GM12878 (cell line): Measurements from ENCODE around the gene MYO6. TPM values are rescaled to one million over a fixed set of nuclear protein-coding genes. Genes with fewer than 3 reads are reported as not detected.

Experiments used
- ATAC-seq: fragments of 200-7000 bp; cut with Tn5 transposase; 3 replicates; pipeline ENCODE4 v1.9.1; 2020; ENCODE audit warnings: mild to moderate bottlenecking, moderate library complexity
- BruUV-seq: library from RNA; stranded (reverse); fragments of 400-500 nt; replicated peaks from 2 replicates; lab custom pipeline; 2021; lab: Mats Ljungman, UMichigan
- CTCF ChIA-PET: fragments of 300-600 bp; sonication (Branson Sonifier 250); formaldehyde crosslinking; extraction: SDS; loops from one replicate; lab custom pipeline; 2021; ENCODE audit warnings: inconsistent platforms; lab: Yijun Ruan, JAX
- POLR2A ChIA-PET: fragments of 350-600 bp; formaldehyde crosslinking; extraction: SDS; loops from one replicate; lab custom pipeline; 2021; ENCODE audit warnings: inconsistent platforms; lab: Charles Lee
- RAD21 ChIA-PET: fragments of 300-600 bp; sonication (Branson Sonifier 250); formaldehyde crosslinking; loops from one replicate; lab custom pipeline; 2023; ENCODE audit warnings: antibody characterized with exemption; ENCODE audit not compliant: unreplicated experiment; lab: Charles Lee
- SMC1A ChIA-PET: fragments of 300-600 bp; sonication (Branson Sonifier 250); formaldehyde crosslinking; loops from one replicate; lab custom pipeline; 2023; ENCODE audit not compliant: unreplicated experiment, uncharacterized antibody; lab: Charles Lee
- DNase-seq: peaks from one replicate; pipeline ENCODE4 v3.0.0-alpha.2; 2011; ENCODE audit warnings: low read depth, low spot score
- FAIRE-seq: peaks from 3 replicates; lab custom pipeline; 2011; peaks lifted over from hg19 to GRCh38; lab: Jason Lieb, UNC
- H2AFZ ChIP-seq: 2 replicates; pipeline ENCODE4 v1.6.0; 2011; ENCODE audit warnings: low read depth, low read length, control low read depth; ENCODE audit not compliant: control insufficient read depth
- H3K27ac ChIP-seq: 2 replicates; pipeline ENCODE4 v1.5.1; 2011; ENCODE audit warnings: control low read depth; ENCODE audit not compliant: control insufficient read depth, insufficient read depth
- H3K27me3 ChIP-seq, 2 experiments: replicated peaks in 1 of 2; 2 replicates each; pipeline versions ENCODE4 v1.6.0 to v1.6.1; 2011; ENCODE audit warnings: low read length in 1 of 2; ENCODE audit not compliant: control insufficient read depth in 2 of 2, insufficient read depth in 2 of 2
- H3K36me3 ChIP-seq, 2 experiments: 2 replicates each; pipeline ENCODE4 v1.5.1; 2011; ENCODE audit warnings: low read length in 1 of 2; ENCODE audit not compliant: control insufficient read depth in 2 of 2, insufficient read depth in 2 of 2
- H3K4me1 ChIP-seq: 2 replicates; pipeline ENCODE4 v1.6.1; 2011; ENCODE audit warnings: mild to moderate bottlenecking, low read length, moderate library complexity, mixed read lengths; ENCODE audit not compliant: control insufficient read depth, insufficient read depth
- H3K4me2 ChIP-seq: 2 replicates; pipeline ENCODE4 v1.6.0; 2011; ENCODE audit warnings: control low read depth; ENCODE audit not compliant: control insufficient read depth, insufficient read depth
- H3K4me3 ChIP-seq: fragments of 200-600 bp; sonication (generic); 2 replicates; pipeline ENCODE4 v1.5.1; 2016
- H3K79me2 ChIP-seq: 2 replicates; pipeline ENCODE4 v1.6.0; 2011; ENCODE audit warnings: low read length; ENCODE audit not compliant: control insufficient read depth, insufficient read depth
- H3K9ac ChIP-seq: 2 replicates; pipeline ENCODE4 v1.8.0; 2011; ENCODE audit warnings: low read length, control low read depth, mixed read lengths; ENCODE audit not compliant: control insufficient read depth, insufficient read depth
- H3K9me3 ChIP-seq: replicated peaks from 3 replicates; pipeline ENCODE4 v1.5.1; 2011; ENCODE audit warnings: mild to moderate bottlenecking, low read length; ENCODE audit not compliant: control insufficient read depth, insufficient read depth
- H4K20me1 ChIP-seq: 2 replicates; pipeline ENCODE4 v1.6.0; 2011; ENCODE audit not compliant: control insufficient read depth, insufficient read depth
- BCL3 ChIP-seq: IDR thresholded peaks from 2 replicates; pipeline ENCODE4 v1.6.1; 2011; ENCODE audit warnings: borderline replicate concordance, low read depth, mild to moderate bottlenecking, moderate library complexity, low read length; ENCODE audit not compliant: insufficient read depth, poor library complexity, severe bottlenecking
- MYB ChIP-seq: fragments of 150-350 bp; IDR thresholded peaks from 2 replicates; pipeline ENCODE4 v1.6.1; 2014; ENCODE audit warnings: mild to moderate bottlenecking, low read depth, low read length, borderline replicate concordance
- PAX8 ChIP-seq: fragments of 450-650 bp; IDR thresholded peaks from 2 replicates; pipeline ENCODE4 v1.6.1; 2017; ENCODE audit warnings: mild to moderate bottlenecking, moderate library complexity
- POLR2AphosphoS2 ChIP-seq: IDR thresholded peaks from 2 replicates; pipeline ENCODE4 v1.6.1; 2011; ENCODE audit warnings: low read depth, mild to moderate bottlenecking, low read length, improper control_type of control experiment, moderate library complexity
- RCOR1 ChIP-seq: conservative IDR thresholded peaks from 2 replicates; pipeline ENCODE4 v1.6.1; 2012; ENCODE audit warnings: low read depth, low read length, improper control_type of control experiment
- RUNX3 ChIP-seq: IDR thresholded peaks from 2 replicates; pipeline ENCODE4 v1.6.1; 2012; ENCODE audit warnings: low read length, inconsistent platforms
- SUZ12 ChIP-seq: fragments of 200-600 bp; sonication (generic); IDR thresholded peaks from one replicate; pipeline ENCODE4 v1.6.1; 2018; ENCODE audit warnings: antibody characterized with exemption, mild to moderate bottlenecking; ENCODE audit not compliant: unreplicated experiment
- ZNF24 ChIP-seq: fragments of 450-650 bp; IDR thresholded peaks from 2 replicates; pipeline ENCODE4 v1.6.1; 2017; ENCODE audit warnings: antibody characterized with exemption, mild to moderate bottlenecking
- ZNF592 ChIP-seq: fragments of 450-650 bp; IDR thresholded peaks from 2 replicates; pipeline ENCODE4 v1.6.1; 2017; ENCODE audit warnings: mild to moderate bottlenecking, moderate library complexity
- WGBS: methylation state at CpG from one replicate; pipeline ENCODE4 v1.1.6; 2016; ENCODE audit warnings: low lambda C conversion rate; ENCODE audit not compliant: insufficient replicate concordance, insufficient coverage; ENCODE audit errors: missing lambda C conversion rate; 5-methylcytosine and 5-hydroxymethylcytosine counted together
- in situ Hi-C: fragments of 300-500 bp; cut with MboI; formaldehyde crosslinking; loops from 9 replicates; pipeline ENCODE4 v1.14.3; 2018; ENCODE audit warnings: mixed read lengths
- intact Hi-C: fragments of 100-400 bp; cut with micrococcal nuclease; formaldehyde crosslinking; loops from one replicate; pipeline ENCODE4 v1.14.2; 2022; ENCODE audit not compliant: unreplicated experiment
- polyA plus RNA-seq, 11 experiments: library from polyadenylated mRNA; depleted of rRNA in 4 of 11; unstranded in 6 of 11; stranded (reverse) in 5 of 11; fragments of >200 nt; fragmentation: Nextera tagmentation in 4 of 11; fragmentation: Illumina TruSeq in 1 of 11; extraction: Ambion mirVana in 4 of 11; extraction: Trizol in 1 of 11; gene quantifications; 1 replicate in 1 of 11; 2 replicates in 10 of 11; pipeline versions ENCODE4 v1.2.1 to v1.2.3, GENCODE V29; 2011 to 2016; ENCODE audit warnings: inconsistent platforms in 2 of 11, missing spikeins in 2 of 11, low read depth in 1 of 11
- total RNA-seq, 4 experiments: library from RNA; depleted of rRNA in 3 of 4; stranded (reverse); fragments of >200 nt in 3 of 4; fragmentation: Illumina TruSeq in 1 of 4; extraction: Trizol in 1 of 4; gene quantifications; 2 replicates each; pipeline versions ENCODE4 v1.2.1 to v1.2.3, GENCODE V29; 2013 to 2021
- TF ChIP-seq, protein P1 (sequence below): IDR thresholded peaks from 2 replicates; pipeline ENCODE4 v1.6.1; 2012; ENCODE audit warnings: low read depth, low read length, improper control_type of control experiment

The MYO6 gene
- total and polyA plus RNA-seq, 10 of the 15 experiments (the other 5 are each of a cell fraction or from before 2014, with no cell fraction given): 7.9 to 30.4 (median 16.8) TPM

GRCh38 chr6:75864446-75864845, 115.4 kb downstream of the MYO6 start:
- TF ChIP-seq SUZ12: no peak
- ChIA-PET POLR2A (no interaction called here), RAD21 (interaction anchor here (0.6 kb wide), 2 partner anchors 11 to 14 kb away, joined by 3 to 4 read pairs; no protein-coding TSS in a partner anchor), SMC1A (interaction anchor here (1.4 kb wide), 1 partner anchor 9 kb away, joined by 4 read pairs; no protein-coding TSS in a partner anchor), CTCF (interaction anchor here (2.9 kb wide), 1 partner anchor 29 kb away, joined by 12 read pairs; no protein-coding TSS in a partner anchor)
- Histone ChIP-seq H3K36me3 (peaks cover 0 to 2% of the 10 kb centered on the region in 2 experiments; a peak in 3 of 4 replicates), H3K27ac (no peak overlapping the region), H3K9me3 (no peaks in the 10 kb centered on the region), H4K20me1 (no peaks in the 10 kb centered on the region), H2AFZ (no peak overlapping the region), H3K4me1 (no peaks in the 10 kb centered on the region), H3K27me3 (no peaks in the 10 kb centered on the region), H3K79me2 (no peaks in the 10 kb centered on the region), H3K4me3 (no peak overlapping the region), H3K9ac (no peak overlapping the region), H3K4me2 (no peak overlapping the region)
- in situ Hi-C loops: no loop called here
- ATAC-seq (no peak), DNase-seq (no peak), FAIRE-seq (no peak)
- WGBS: 0% methylated on average over 2 of the region's 2 CpGs
- intact Hi-C loops: no loop called here
- BruUV-seq: no TSS peak

DNA sequence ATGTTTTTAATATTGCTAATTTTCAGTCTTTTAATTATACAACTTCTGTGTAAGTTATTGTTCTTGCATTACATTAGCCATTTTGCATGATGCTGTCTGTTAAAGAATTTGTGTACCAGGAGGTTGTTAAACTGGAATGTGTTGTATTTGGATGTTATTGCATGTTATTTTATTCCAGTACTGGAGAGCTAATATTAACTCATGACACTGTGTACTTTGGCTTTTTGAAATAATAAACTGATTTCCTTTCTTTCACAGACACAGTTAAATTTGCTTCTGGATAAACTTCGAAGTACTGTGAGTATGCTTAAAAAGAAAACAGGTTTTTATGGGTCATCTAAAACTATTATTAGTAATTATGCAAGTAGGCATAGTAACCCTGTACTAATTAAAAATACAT, 121.3 kb downstream of the MYO6 start:
- POLR2A ChIA-PET: no interaction called here
- no peaks in the 10 kb centered on the region for H3K4me1 ChIP-seq
- no TSS peak for BruUV-seq
- WGBS: 48% methylated on average over 1 of the region's 1 CpG
- no peaks in the 10 kb centered on the region for H3K9me3 ChIP-seq
- no peak overlapping the region for H3K4me3 ChIP-seq
- peaks cover 0 to 2% of the 10 kb centered on the region in 2 experiments; a peak in 2 of 4 replicates for H3K36me3 ChIP-seq
- SMC1A ChIA-PET: interaction anchor here (0.6 kb wide), 1 partner anchor 7 kb away, joined by 3 read pairs; no protein-coding TSS in a partner anchor
- FAIRE-seq: no peak
- no peaks in the 10 kb centered on the region for H4K20me1 ChIP-seq
- no peaks in the 10 kb centered on the region for H3K27me3 ChIP-seq
- no peak for ATAC-seq
- no peak overlapping the region for H3K4me2 ChIP-seq
- in situ Hi-C loops: no loop called here
- no peaks in the 10 kb centered on the region for H3K79me2 ChIP-seq
- no peak overlapping the region for H3K9ac ChIP-seq
- H3K27ac ChIP-seq: no peak overlapping the region
- RAD21 ChIA-PET: no interaction called here
- no peak overlapping the region for H2AFZ ChIP-seq
- CTCF ChIA-PET: interaction anchor here (3.3 kb wide), 1 partner anchor 8 kb away, joined by 11 read pairs; no protein-coding TSS in a partner anchor
- intact Hi-C loops: no loop called here
- DNase-seq: no peak
- TF ChIP-seq, protein P1, sequence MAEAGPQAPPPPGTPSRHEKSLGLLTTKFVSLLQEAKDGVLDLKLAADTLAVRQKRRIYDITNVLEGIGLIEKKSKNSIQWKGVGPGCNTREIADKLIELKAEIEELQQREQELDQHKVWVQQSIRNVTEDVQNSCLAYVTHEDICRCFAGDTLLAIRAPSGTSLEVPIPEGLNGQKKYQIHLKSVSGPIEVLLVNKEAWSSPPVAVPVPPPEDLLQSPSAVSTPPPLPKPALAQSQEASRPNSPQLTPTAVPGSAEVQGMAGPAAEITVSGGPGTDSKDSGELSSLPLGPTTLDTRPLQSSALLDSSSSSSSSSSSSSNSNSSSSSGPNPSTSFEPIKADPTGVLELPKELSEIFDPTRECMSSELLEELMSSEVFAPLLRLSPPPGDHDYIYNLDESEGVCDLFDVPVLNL: no peak
- TF ChIP-seq MYB (no peak), BCL3 (no peak), PAX8 (no peak), RCOR1 (no peak), RUNX3 (no peak), ZNF24 (no peak), POLR2AphosphoS2 (no peak), ZNF592 (no peak)
